Measurements from ENCODE around the gene MLKL.

- no peak for TF ChIP-seq EZH2 (IDR thresholded peaks at IDR 0.05; ENCODE audit: insufficient read depth, poor library complexity, severe bottlenecking)
- TF ChIP-seq EZH2phosphoT487 (IDR thresholded peaks at IDR 0.05; ENCODE audit: insufficient read depth, low read depth), result no peak
Measured at GRCh38 chr16:74680681-74681080, 20.0 kb downstream of the MLKL start.

All from GM23248 (cell line).